Occipital lobe (tissue), 3 donors: ENCODE results near the gene ZNF33A. TPM values are rescaled to one million over a fixed set of nuclear protein-coding genes. Genes with fewer than 3 reads are reported as not detected.
"Not testable (repeated sequence)": the region's sequence is repeated elsewhere in the genome, so short reads cannot be mapped to it uniquely, and the experiment has no call there.

Experiments used
- DNase-seq: peaks from one replicate; lab custom pipeline; 2025; lab: John Stamatoyannopoulos, UW
- small RNA-seq: library from RNA; depleted of rRNA; stranded (forward); fragments of <200 nt; gene quantifications from one replicate; pipeline ENCODE3, GENCODE V24; 2014
- total RNA-seq: library from RNA; depleted of rRNA; stranded (reverse); fragments of >200 nt; gene quantifications from one replicate; pipeline ENCODE4 v1.2.3, GENCODE V29; 2014

ZNF33A gene
- total RNA-seq, 1 donor from 2014 or later = 70.5 TPM

- no peak for DNase-seq
Measured at GRCh38 chr10:38045129-38045528, 34.7 kb downstream of the ZNF33A start.

GRCh38 chr10:38047666-38048065, 37.2 kb downstream of the ZNF33A start:
- no peak for DNase-seq

GRCh38 chr10:38050212-38050611, 39.7 kb downstream of the ZNF33A start:
- DNase-seq = no peak

- no peak for DNase-seq
Measured at GRCh38 chr10:38054361-38054797, 43.9 kb downstream of the ZNF33A start.

- not testable (repeated sequence) for DNase-seq
Measured at GRCh38 chr10:38055274-38055894, 44.9 kb downstream of the ZNF33A start.

GRCh38 chr10:38069663-38070062, 59.2 kb downstream of the ZNF33A start:
- DNase-seq = not testable (repeated sequence)

- DNase-seq = no peak
Measured at GRCh38 chr10:38070501-38070900, 60.0 kb downstream of the ZNF33A start.

- no peak for DNase-seq
Measured at GRCh38 chr10:38072552-38072951, 62.1 kb downstream of the ZNF33A start.

GRCh38 chr10:38076687-38077086, 66.2 kb downstream of the ZNF33A start:
- no peak for DNase-seq

GRCh38 chr10:38093318-38093717, 82.8 kb downstream of the ZNF33A start:
- DNase-seq = not testable (repeated sequence)

- DNase-seq = no peak
Measured at GRCh38 chr10:38093816-38094157, 83.3 kb downstream of the ZNF33A start.

- peak; percentile 95 for DNase-seq
Measured at GRCh38 chr10:38094158-38094926, 83.9 kb downstream of the ZNF33A start, which contains the start of gene ZNF37A. ZNF37A (plus strand) TSS chr10:38094337; CDS start chr10:38096618, 2,281 bp downstream.

GRCh38 chr10:38094927-38095574, 84.6 kb downstream of the ZNF33A start:
- no peak for DNase-seq

- DNase-seq = no peak
Measured at GRCh38 chr10:38102880-38103279, 92.4 kb downstream of the ZNF33A start.

- DNase-seq = no peak
Measured at GRCh38 chr10:38103756-38104155, 93.3 kb downstream of the ZNF33A start.

- no peak for DNase-seq
Measured at GRCh38 chr10:38112159-38112558, 101.7 kb downstream of the ZNF33A start.

Small RNA genes lying within 50 kb of the gene (small RNA-seq; reads per million reads assigned to genes)
- gene AL161931.1 (not detected), gene FXYD6P2 (not detected), gene RF00019 (not detected), gene RNU6-795P (not detected)

Other genes starting within 250 kb of the ZNF33A start
- gene ZNF248, start 153.1 kb upstream of the ZNF33A start, total RNA-seq = 67.4 TPM
- gene ZNF25, start 34.0 kb upstream of the ZNF33A start, total RNA-seq = 66.8 TPM
- 26.8 TPM for gene ZNF37A, start 83.7 kb downstream of the ZNF33A start, total RNA-seq